ENCODE data around the gene RAD51B.

GRCh38 chr14:67926821-67927220 is 107.2 kb downstream of the RAD51B start:
- TF ChIP-seq CTCF (IDR thresholded peaks at IDR 0.05) (no peak), POLR2A (IDR thresholded peaks at IDR 0.05) (no peak)
